ENCODE results near the gene PACSIN2.

GRCh38 chr22:43009444-43009843 is 5.5 kb downstream of the PACSIN2 start:
- TF ChIP-seq EZH2 (conservative IDR thresholded peaks at IDR 0.05; ENCODE audit: low read depth, low read length) (no peak), SIN3B (IDR thresholded peaks at IDR 0.05; ENCODE audit: low read length) (no peak), FOXP1 (IDR thresholded peaks at IDR 0.05) (no peak), FOXP1 (CRISPR knock-in tag; IDR thresholded peaks at IDR 0.05) (no peak), MAX (IDR thresholded peaks at IDR 0.05) (no peak)
